Aorta (tissue), 5 donors: ENCODE measurements around the gene FIGN. TPM values are rescaled to one million over a fixed set of nuclear protein-coding genes. Genes with fewer than 3 reads are reported as not detected.
A peak's percentile ranks its signal among the peaks of the same experiment; 100 is the strongest.

ENCODE experiments used
- ATAC-seq: fragments of 200-7000 bp; cut with Tn5 transposase; one replicate; pipeline ENCODE4 v1.9.1; 2022; ENCODE audit warnings: moderate library complexity; ENCODE audit not compliant: low FRiP score
- DNase-seq, 2 donors: peaks; one replicate each; pipeline ENCODE4 v3.0.0-alpha.2; 2020
- H3K27ac ChIP-seq, 2 donors: one replicate each; pipeline ENCODE4 v1.5.1; 2013; ENCODE audit warnings: low read length in 2 of 2, mild to moderate bottlenecking in 2 of 2, moderate library complexity in 2 of 2, control low read depth in 1 of 2, inconsistent platforms in 1 of 2, low read depth in 1 of 2
- H3K27me3 ChIP-seq, 2 donors: one replicate each; pipeline ENCODE4 v1.6.1; 2013; ENCODE audit warnings: control low read depth in 1 of 2, low read length in 1 of 2, mild to moderate bottlenecking in 1 of 2, moderate library complexity in 1 of 2; ENCODE audit not compliant: insufficient read depth in 2 of 2, control insufficient read depth in 1 of 2
- H3K36me3 ChIP-seq, 2 donors: one replicate each; pipeline ENCODE4 v1.6.1; 2013; ENCODE audit warnings: control low read depth in 1 of 2, low read length in 1 of 2, mild to moderate bottlenecking in 1 of 2; ENCODE audit not compliant: insufficient read depth in 2 of 2, control insufficient read depth in 1 of 2
- H3K4me1 ChIP-seq, 2 donors: one replicate each; pipeline ENCODE4 v1.6.1; 2013; ENCODE audit warnings: low read length in 2 of 2, control low read depth in 1 of 2, mild to moderate bottlenecking in 1 of 2, moderate library complexity in 1 of 2; ENCODE audit not compliant: insufficient read depth in 2 of 2, control insufficient read depth in 1 of 2
- H3K4me3 ChIP-seq, 2 donors: one replicate each; pipeline ENCODE4 v1.5.1; 2013; ENCODE audit warnings: low read length in 2 of 2, control low read depth in 1 of 2, mild to moderate bottlenecking in 1 of 2
- H3K9me3 ChIP-seq: one replicate; pipeline ENCODE4 v1.6.1; 2013; ENCODE audit warnings: mild to moderate bottlenecking, low read length; ENCODE audit not compliant: control insufficient read depth
- WGBS, 2 donors: extraction: QIAGEN DNeasy Blood & Tissue Kit; methylation state at CpG; one replicate each; pipeline ENCODE4 v1.1.7; 2013; 5-methylcytosine and 5-hydroxymethylcytosine counted together
- intact Hi-C, 2 donors: fragments of 100-400 bp; cut with DNase I; formaldehyde crosslinking; loops; one replicate each; pipeline versions ENCODE4 v1.14.2 to v1.15.0; 2022
- polyA plus RNA-seq, 2 donors: library from polyadenylated mRNA; stranded (reverse); fragments of 200-250 nt; gene quantifications; one replicate each; pipeline ENCODE4 v1.2.3, GENCODE V29; 2013
- total RNA-seq, 2 donors: library from RNA; stranded (reverse); fragmentation: NEBNext Ultra II Directional; extraction: Animal tissue kit (Norgen Biotek cat#: 25700); gene quantifications; one replicate each; pipeline ENCODE4 v1.2.1, GENCODE V29; 2021
- donor health status: healthy with polysubstance abuse.
- donor health status: Bipolar disorder and iron deficiency.
- donor health status: DM: no; HTN: no; CAD: no.
- donor health status: DM: no; HTN: no; CAD: no.
- donor health status: DM: yes; HTN: yes; CAD: no.

The FIGN gene
- total and polyA plus RNA-seq, 4 donors: 1.6 to 27.8 (median 8.3) TPM

DNA sequence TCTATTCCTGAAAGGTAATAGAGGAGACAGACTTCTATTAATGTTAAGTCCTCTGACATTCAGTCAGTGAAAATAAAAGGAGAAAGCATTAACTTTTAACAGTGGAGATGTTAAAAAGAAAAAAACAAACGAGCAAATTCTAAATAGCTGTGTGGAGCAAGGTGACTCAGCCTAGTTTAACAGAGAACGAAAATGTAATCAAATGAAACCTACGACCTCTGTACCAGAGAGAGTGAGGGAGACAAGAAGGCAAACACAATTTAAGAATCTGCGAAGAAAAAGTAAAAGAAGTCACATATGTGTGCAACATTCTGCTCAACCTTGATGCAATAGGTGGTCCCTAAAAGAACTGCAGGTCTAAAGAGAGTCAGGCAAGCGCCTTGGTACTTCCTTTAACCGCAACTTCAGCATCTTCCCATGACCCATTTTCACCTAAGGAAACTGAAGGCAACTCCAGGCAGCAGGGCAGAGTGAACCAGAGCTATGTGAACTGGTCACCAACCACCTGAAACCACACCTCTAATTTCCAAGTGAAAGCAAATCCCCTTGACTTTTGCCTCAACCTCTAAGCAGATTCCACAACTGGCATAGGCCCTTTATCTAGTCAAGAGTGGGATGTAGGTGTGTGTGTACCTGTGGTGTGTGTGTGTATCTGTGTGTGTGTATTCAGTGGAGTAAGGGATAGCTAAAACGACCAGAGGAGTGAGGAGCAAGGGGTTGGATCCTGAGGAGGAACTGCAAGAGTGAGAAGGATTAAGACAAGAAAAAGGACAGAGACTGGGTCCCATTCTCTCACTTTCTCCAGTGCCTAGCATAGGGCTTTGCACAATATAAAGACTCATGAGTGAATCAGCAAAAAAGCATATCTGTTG is 43.0 kb downstream of the FIGN start:
- ATAC-seq (no peak), DNase-seq (no peak)
- intact Hi-C loops: loop anchor here in 1 of 2 donors (5.0 kb wide), 1 partner anchor 36 kb away; no protein-coding TSS in a partner anchor
- H3K4me1 ChIP-seq: peaks cover 5 to 13% of the 10 kb centered on the region in 2 donors
- H3K4me3 ChIP-seq: no peak overlapping the region
- no peaks in the 10 kb centered on the region for H3K27me3 ChIP-seq
- peak overlapping the region; percentile 52 to 67 for H3K27ac ChIP-seq
- 48 to 49% methylated on average over 7 of the region's 7 CpGs for WGBS, 2 donors
- no peaks in the 10 kb centered on the region for H3K9me3 ChIP-seq
- H3K36me3 ChIP-seq: no peaks in the 10 kb centered on the region

DNA sequence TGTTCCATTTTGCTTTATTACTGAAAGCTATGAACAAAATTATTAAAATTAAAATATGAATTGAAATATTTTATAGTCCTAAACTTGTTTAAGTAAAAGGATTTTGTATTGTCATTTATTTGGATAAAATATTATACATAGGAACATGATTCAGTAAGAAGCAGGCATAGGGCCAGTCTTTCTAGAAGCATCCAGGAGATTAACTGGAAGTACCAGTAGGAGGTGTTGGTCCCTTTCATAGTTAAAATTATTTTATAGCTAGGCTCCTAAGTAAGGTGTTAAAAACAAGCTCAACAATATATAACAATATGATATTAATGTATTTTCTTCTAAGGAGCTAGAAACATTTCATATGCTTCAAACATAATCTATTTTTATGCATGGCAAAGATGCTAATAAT is 43.7 kb downstream of the FIGN start:
- intact Hi-C loops: loop anchor here in 1 of 2 donors (5.0 kb wide), 1 partner anchor 35 kb away; no protein-coding TSS in a partner anchor
- Histone ChIP-seq H3K27me3 (no peaks in the 10 kb centered on the region), H3K4me1 (peaks cover 5 to 16% of the 10 kb centered on the region in 2 donors), H3K4me3 (no peak overlapping the region), H3K9me3 (no peaks in the 10 kb centered on the region), H3K36me3 (no peaks in the 10 kb centered on the region), H3K27ac (no peak overlapping the region)
- DNase-seq (no peak), ATAC-seq (no peak)

DNA sequence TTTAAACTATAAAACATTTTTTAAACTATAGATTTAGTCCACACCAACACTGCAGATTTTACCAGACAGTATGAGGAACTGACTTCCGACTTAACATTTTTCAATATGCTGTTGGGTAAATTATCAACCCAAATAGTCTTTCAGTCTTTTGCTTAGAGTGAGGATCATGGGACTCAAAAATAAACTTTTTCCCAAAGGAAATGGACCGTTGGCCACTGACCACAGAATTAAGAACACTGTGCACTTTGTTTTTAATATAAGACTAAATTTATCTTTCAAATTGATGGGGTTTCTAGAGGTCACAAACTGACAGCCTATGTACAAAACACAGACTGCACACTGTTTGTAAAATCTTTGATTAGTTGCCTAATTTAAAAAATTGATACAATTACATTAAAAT is 44.9 kb downstream of the FIGN start:
- no peak for ATAC-seq
- intact Hi-C loops: loop anchor here in 1 of 2 donors (5.0 kb wide), 1 partner anchor 34 kb away; no protein-coding TSS in a partner anchor
- H3K9me3 ChIP-seq: no peaks in the 10 kb centered on the region

GRCh38 chr2:163687217-163687616 is 48.6 kb downstream of the FIGN start:
- no peaks in the 10 kb centered on the region for H3K36me3 ChIP-seq
- peaks cover 2 to 8% of the 10 kb centered on the region in 2 donors for H3K4me1 ChIP-seq
- H3K9me3 ChIP-seq: no peaks in the 10 kb centered on the region
- DNase-seq (no peak), ATAC-seq (no peak)
- H3K27ac ChIP-seq: no peak overlapping the region
- H3K4me3 ChIP-seq: no peak overlapping the region
- WGBS, 2 donors: 14 to 29% methylated on average over 1 of the region's 1 CpG
- no peaks in the 10 kb centered on the region for H3K27me3 ChIP-seq
- intact Hi-C loops: no loop called here

More for the DNA sequence above, 44.9 kb downstream of the FIGN start:
- 4 to 6% methylated on average over 2 of the region's 2 CpGs for WGBS, 2 donors
- no peak for DNase-seq
- Histone ChIP-seq H3K27ac (no peak overlapping the region), H3K4me3 (no peak overlapping the region), H3K4me1 (peaks cover 5 to 16% of the 10 kb centered on the region in 2 donors), H3K36me3 (no peaks in the 10 kb centered on the region), H3K27me3 (no peaks in the 10 kb centered on the region)

DNA sequence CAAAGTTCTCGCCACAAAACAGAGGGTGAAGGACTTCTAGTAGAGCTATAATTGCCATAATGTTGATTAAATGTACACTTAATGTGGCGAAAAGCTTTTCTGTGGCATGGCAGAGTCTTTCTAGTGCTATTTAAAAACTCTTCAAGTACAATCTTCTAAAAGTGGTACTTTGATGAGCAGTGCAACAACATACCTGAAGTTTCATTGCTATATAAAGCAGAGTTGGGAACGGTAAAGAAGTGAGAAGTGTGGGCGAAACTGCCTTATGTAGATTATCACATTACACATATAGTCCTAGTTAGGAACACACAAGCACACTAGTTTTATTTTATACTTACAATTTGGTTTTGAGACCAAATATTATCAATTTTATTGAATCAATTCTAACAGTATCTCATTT is 49.5 kb downstream of the FIGN start:
- intact Hi-C loops: no loop called here
- ATAC-seq: no peak

GRCh38 chr2:163682695-163683094 is 53.1 kb downstream of the FIGN start:
- WGBS, 2 donors: 83 to 85% methylated on average over 1 of the region's 1 CpG
- H3K4me1 ChIP-seq: peaks cover 0 to 4% of the 10 kb centered on the region in 2 donors
- no peak overlapping the region for H3K27ac ChIP-seq
- H3K4me3 ChIP-seq: no peak overlapping the region
- no peaks in the 10 kb centered on the region for H3K36me3 ChIP-seq
- no peaks in the 10 kb centered on the region for H3K27me3 ChIP-seq
- DNase-seq: no peak
- intact Hi-C loops: no loop called here
- no peaks in the 10 kb centered on the region for H3K9me3 ChIP-seq
- ATAC-seq: no peak

More for the DNA sequence above, 49.5 kb downstream of the FIGN start:
- no peaks in the 10 kb centered on the region for H3K36me3 ChIP-seq
- WGBS, 2 donors: 70 to 74% methylated on average over 4 of the region's 4 CpGs
- H3K9me3 ChIP-seq: no peaks in the 10 kb centered on the region
- H3K4me1 ChIP-seq: peaks cover 2 to 8% of the 10 kb centered on the region in 2 donors
- H3K27me3 ChIP-seq: no peaks in the 10 kb centered on the region
- no peak for DNase-seq
- H3K27ac ChIP-seq: no peak overlapping the region
- H3K4me3 ChIP-seq: no peak overlapping the region

GRCh38 chr2:163681745-163682144 is 54.1 kb downstream of the FIGN start:
- intact Hi-C loops: no loop called here
- H3K4me1 ChIP-seq: no peaks in the 10 kb centered on the region
- ATAC-seq: peak; percentile 85
- no peak overlapping the region for H3K4me3 ChIP-seq
- no peak overlapping the region for H3K27ac ChIP-seq
- WGBS, 2 donors: 5 to 7% methylated on average over 5 of the region's 5 CpGs
- no peaks in the 10 kb centered on the region for H3K36me3 ChIP-seq
- no peaks in the 10 kb centered on the region for H3K9me3 ChIP-seq
- no peaks in the 10 kb centered on the region for H3K27me3 ChIP-seq
- peak in 1 of 2 donors; percentile 49 for DNase-seq

- no peak overlapping the region for H3K27ac ChIP-seq
- ATAC-seq: no peak
- no peaks in the 10 kb centered on the region for H3K27me3 ChIP-seq
- 86 to 92% methylated on average over 2 of the region's 2 CpGs for WGBS, 2 donors
- H3K4me1 ChIP-seq: no peaks in the 10 kb centered on the region
- intact Hi-C loops: no loop called here
- no peaks in the 10 kb centered on the region for H3K36me3 ChIP-seq
- no peak for DNase-seq
- no peaks in the 10 kb centered on the region for H3K9me3 ChIP-seq
- H3K4me3 ChIP-seq: no peak overlapping the region
These were observed 60.4 kb downstream of the FIGN start for GRCh38 chr2:163675388-163675787.

DNA sequence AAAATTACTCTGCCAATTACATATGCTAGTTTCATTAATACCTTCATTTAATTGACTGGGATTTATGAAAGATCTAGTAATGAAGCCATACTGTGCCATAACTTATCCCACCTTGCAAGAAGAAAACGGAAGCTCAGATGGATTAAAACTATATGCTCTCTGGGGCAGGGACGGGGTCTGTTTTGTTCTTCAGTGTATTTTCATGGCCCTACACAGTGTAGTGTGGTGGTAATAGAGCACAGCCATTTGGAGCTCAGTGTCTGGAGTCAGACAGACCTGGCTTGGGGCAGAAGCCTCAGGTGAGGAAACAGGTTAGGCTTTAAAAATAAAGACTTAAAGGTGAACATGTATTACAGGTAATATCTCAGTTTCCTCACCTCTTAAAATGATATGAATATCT is 62.3 kb downstream of the FIGN start:
- Histone ChIP-seq H3K36me3 (no peaks in the 10 kb centered on the region), H3K9me3 (no peaks in the 10 kb centered on the region), H3K27me3 (no peaks in the 10 kb centered on the region), H3K4me3 (no peak overlapping the region), H3K27ac (no peak overlapping the region), H3K4me1 (no peaks in the 10 kb centered on the region)
- 90 to 99% methylated on average over 2 of the region's 2 CpGs for WGBS, 2 donors
- DNase-seq (no peak), ATAC-seq (no peak)
- intact Hi-C loops: no loop called here
